GM18511 (cell line): Measurements from ENCODE around the gene KLK15.

Source experiments
- ATAC-seq: cut with Tn5 transposase; IDR thresholded peaks from one replicate; pipeline ENCODE4 v1.9.1; 2021; ENCODE audit warnings: mild to moderate bottlenecking, moderate library complexity; ENCODE audit not compliant: unreplicated experiment

Gene KLK15, protein sequence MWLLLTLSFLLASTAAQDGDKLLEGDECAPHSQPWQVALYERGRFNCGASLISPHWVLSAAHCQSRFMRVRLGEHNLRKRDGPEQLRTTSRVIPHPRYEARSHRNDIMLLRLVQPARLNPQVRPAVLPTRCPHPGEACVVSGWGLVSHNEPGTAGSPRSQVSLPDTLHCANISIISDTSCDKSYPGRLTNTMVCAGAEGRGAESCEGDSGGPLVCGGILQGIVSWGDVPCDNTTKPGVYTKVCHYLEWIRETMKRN

DNA sequence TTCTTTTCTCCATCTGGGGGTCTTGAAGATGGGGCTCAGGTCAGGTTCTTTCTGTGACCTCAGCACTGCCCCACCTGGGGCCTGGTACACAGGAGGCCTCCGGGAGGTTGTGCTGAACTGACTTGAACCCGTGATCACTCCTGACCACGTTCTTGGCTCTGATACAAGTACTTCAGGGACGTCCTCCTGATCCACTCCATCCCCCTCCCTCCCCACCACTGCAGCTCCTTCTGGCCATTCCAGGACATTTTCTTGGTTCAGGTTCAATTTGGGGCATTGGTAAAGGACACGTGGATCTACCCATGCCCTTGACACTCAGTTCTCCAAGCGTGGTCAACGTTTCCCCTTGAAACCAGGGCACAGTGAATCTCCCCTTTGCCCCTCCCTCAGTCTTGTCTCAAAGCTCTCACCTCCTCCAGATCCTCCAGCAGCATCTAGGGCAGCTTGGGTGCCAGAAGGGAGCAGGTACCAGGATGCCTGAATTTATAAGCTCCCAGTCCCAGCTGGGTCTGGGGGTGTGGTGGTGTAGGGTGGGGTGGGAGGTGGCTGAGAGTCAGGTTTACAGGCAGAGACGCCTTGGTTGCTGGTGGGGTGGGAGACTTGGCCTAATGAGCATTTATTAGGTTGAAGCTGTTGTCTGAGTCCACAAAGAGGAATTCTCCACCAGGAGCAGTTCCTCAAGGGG, at the start of gene KLK15:
KLK15 (minus strand) TSS at position 458 of the 685 bp plus-strand sequence. CDS start 2,082 bp downstream, outside the sequence.
- ATAC-seq, result no peak

DNA sequence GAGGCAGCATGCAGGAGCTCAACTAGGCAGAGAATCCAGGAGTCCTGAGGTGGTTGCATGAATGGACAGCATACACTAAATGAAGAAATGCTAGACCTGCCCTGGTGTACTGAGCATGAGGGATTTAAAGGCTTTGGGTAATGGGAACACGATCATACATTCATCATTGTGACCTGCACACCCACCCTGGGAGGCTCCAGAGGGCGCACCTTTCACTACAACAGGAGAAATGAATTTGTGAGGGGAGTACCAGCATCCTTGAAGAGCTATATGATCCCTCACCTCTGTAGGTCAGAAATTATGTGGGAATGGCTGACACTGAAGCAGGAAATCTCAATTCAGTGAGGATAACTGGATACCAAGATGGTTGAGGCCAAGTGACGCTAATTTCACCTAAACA, 48.8 kb upstream of the KLK15 start:
- no peak for ATAC-seq

DNA sequence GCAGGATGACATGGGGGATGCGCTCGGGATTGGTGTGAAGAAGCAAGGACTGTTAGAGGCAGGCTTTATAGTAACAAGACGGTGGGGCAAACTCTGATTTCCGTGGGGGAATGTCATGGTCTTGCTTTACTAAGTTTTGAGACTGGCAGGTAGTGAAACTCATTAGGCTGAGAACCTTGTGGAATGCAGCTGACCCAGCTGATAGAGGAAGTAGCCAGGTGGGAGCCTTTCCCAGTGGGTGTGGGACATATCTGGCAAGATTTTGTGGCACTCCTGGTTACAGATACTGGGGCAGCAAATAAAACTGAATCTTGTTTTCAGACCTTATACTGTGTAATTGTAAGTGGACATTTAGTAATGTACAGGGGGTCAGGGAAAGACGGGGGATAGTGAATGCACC, 46.9 kb upstream of the KLK15 start:
- ATAC-seq, result no peak

DNA sequence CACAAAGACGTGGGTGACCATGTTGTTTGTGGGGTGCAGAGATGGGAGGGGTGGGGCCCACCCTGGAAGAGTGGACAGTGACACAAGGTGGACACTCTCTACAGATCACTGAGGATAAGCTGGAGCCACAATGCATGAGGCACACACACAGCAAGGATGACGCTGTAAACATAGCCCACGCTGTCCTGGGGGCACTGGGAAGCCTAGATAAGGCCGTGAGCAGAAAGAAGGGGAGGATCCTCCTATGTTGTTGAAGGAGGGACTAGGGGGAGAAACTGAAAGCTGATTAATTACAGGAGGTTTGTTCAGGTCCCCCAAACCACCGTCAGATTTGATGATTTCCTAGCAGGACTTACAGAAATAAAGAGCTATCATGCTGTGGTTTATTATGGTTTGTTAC, 45.5 kb upstream of the KLK15 start:
- no peak for ATAC-seq

DNA sequence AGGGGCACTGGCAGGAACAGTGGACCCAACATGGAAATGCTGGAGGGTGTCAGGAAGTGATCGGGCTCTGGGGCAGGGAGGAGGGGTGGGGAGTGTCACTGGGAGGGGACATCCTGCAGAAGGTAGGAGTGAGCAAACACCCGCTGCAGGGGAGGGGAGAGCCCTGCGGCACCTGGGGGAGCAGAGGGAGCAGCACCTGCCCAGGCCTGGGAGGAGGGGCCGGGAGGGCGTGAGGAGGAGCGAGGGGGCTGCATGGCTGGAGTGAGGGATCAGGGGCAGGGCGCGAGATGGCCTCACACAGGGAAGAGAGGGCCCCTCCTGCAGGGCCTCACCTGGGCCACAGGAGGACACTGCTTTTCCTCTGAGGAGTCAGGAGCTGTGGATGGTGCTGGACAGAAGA, 44.0 kb upstream of the KLK15 start:
- ATAC-seq, result no peak

DNA sequence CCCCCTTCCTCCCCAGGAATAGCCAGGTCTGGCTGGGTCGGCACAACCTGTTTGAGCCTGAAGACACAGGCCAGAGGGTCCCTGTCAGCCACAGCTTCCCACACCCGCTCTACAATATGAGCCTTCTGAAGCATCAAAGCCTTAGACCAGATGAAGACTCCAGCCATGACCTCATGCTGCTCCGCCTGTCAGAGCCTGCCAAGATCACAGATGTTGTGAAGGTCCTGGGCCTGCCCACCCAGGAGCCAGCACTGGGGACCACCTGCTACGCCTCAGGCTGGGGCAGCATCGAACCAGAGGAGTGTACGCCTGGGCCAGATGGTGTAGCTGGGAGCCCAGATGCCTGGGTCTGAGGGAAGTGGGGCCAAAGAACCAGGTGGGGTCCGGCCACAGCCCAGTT, 43.1 kb upstream of the KLK15 start:
- no peak for ATAC-seq

DNA sequence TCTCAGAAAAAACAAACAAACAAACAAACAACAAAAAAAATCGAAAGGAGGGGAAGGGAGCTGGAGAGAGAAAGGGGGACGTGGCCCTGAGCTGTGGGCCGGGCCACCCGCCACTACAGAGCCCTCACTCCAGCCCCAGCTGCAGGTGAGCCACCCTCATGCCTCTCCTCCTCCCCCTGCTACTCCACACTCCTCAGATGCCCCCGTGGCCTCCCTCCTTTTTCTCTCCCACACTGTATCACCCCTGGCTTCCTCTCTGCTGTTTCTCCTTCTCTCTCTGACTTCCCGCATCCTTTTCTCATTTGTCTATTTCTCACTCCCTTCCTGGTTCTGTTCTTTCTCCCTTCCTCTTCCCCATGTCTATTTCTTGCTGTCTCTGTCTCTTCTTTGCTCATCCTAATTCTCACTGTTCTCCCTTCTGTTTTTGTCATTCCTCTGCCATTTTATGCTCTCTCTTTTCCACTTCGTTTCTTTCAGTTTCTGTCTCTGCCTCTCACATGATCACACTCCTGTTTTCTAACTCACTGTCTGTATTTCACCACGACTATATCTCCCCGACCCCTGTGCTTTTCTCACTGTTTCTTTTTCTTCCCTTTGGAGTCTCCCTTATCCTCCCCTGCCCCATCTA, 42.5 kb upstream of the KLK15 start:
- ATAC-seq, result no peak

DNA sequence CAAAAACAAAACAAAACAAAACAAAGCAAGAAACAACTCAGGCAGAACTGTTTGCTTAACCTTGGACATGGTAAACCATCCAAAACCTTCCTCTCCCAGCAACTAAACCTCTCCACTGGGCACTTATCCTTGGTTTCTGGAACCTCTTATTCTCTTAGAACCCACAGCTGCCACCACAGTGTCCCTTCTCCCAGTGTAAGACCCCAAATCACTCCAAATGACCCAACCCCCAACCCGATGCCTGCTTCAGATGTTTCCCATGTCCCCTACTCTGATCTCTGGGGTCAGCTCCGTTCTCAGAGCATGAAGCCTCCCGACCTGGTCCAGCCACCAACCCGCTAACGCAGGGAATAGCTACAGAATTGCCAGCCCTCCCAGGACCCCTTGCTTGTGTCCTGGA, 40.8 kb upstream of the KLK15 start:
- no peak for ATAC-seq

DNA sequence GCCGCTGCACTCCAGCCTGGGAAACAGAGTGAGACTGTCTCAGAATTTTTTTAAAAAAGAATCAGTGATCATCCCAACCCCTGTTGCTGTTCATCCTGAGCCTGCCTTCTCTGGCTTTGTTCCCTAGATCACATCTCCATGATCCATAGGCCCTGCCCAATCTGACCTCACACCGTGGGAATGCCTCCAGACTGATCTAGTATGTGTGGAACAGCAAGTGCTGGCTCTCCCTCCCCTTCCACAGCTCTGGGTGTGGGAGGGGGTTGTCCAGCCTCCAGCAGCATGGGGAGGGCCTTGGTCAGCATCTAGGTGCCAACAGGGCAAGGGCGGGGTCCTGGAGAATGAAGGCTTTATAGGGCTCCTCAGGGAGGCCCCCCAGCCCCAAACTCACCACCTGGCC, 39.7 kb upstream of the KLK15 start, which contains the start of gene KLK2:
KLK2 (plus strand) TSS at position 384 of the 400 bp plus-strand sequence. CDS start 35 bp downstream, outside the sequence.
- ATAC-seq, result no peak

DNA sequence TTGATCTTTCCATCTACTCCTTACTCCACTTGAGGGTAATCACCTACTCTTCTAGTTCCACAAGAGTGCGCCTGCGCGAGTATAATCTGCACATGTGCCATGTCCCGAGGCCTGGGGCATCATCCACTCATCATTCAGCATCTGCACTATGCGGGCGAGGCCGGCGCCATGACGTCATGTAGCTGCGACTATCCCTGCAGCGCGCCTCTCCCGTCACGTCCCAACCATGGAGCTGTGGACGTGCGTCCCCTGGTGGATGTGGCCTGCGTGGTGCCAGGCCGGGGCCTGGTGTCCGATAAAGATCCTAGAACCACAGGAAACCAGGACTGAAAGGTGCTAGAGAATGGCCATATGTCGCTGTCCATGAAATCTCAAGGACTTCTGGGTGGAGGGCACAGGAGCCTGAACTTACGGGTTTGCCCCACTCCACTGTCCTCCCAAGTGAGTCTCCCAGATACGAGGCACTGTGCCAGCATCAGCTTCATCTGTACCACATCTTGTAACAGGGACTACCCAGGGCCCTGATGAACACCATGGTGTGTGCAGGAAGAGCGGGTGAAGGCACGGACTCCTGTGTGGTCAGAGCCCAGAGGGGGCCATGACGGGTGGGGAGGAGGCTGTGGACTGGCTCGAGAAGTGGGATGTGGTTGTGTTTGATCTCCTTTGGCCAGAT, 37.2 kb upstream of the KLK15 start:
- ATAC-seq, result no peak

DNA sequence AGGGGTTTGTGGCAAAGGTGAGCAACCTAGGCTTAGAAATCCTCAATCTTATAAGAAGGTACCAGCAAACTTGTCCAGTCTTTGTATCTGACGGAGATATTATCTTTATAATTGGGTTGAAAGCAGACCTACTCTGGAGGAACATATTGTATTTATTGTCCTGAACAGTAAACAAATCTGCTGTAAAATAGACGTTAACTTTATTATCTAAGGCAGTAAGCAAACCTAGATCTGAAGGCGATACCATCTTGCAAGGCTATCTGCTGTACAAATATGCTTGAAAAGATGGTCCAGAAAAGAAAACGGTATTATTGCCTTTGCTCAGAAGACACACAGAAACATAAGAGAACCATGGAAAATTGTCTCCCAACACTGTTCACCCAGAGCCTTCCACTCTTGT, 36.1 kb upstream of the KLK15 start:
- ATAC-seq, result no peak

DNA sequence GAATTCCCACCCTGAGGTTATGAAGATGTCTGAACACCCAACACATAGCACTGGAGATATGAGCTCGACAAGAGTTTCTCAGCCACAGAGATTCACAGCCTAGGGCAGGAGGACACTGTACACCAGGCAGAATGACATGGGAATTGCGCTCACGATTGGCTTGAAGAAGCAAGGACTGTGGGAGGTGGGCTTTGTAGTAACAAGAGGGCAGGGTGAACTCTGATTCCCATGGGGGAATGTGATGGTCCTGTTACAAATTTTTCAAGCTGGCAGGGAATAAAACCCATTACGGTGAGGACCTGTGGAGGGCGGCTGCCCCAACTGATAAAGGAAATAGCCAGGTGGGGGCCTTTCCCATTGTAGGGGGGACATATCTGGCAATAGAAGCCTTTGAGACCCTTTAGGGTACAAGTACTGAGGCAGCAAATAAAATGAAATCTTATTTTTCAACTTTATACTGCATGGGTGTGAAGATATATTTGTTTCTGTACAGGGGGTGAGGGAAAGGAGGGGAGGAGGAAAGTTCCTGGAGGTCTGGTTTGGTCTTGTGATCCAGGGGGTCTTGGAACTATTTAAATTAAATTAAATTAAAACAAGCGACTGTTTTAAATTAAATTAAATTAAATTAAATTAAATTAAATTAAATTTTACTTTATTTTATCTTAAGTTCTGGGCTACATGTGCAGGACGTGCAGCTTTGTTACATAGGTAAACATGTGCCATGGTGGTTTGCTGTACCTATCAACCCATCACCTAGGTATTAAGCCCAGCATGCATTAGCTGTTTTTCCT, 28.3 kb upstream of the KLK15 start:
- no peak for ATAC-seq

DNA sequence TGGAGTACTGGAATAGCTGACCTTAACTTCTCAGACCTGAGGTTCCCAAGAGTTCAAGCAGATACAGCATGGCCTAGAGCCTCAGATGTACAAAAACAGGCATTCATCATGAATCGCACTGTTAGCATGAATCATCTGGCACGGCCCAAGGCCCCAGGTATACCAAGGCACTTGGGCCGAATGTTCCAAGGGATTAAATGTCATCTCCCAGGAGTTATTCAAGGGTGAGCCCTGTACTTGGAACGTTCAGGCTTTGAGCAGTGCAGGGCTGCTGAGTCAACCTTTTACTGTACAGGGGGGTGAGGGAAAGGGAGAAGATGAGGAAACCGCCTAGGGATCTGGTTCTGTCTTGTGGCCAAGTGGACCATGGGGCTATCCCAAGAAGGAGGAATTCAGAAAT, 27.6 kb upstream of the KLK15 start:
- no peak for ATAC-seq

DNA sequence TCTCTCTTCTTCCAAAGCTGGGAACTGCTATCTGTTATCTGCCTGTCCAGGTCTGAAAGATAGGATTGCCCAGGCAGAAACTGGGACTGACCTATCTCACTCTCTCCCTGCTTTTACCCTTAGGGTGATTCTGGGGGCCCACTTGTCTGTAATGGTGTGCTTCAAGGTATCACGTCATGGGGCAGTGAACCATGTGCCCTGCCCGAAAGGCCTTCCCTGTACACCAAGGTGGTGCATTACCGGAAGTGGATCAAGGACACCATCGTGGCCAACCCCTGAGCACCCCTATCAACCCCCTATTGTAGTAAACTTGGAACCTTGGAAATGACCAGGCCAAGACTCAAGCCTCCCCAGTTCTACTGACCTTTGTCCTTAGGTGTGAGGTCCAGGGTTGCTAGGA, 26.5 kb upstream of the KLK15 start:
- ATAC-seq, result no peak

DNA sequence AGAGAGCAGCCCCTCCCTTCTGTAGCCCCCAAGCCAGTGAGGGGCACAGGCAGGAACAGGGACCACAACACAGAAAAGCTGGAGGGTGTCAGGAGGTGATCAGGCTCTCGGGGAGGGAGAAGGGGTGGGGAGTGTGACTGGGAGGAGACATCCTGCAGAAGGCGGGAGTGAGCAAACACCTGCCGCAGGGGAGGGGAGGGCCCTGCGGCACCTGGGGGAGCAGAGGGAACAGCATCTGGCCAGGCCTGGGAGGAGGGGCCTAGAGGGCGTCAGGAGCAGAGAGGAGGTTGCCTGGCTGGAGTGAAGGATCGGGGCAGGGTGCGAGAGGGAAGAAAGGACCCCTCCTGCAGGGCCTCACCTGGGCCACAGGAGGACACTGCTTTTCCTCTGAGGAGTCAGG, 25.5 kb upstream of the KLK15 start:
- no peak for ATAC-seq

DNA sequence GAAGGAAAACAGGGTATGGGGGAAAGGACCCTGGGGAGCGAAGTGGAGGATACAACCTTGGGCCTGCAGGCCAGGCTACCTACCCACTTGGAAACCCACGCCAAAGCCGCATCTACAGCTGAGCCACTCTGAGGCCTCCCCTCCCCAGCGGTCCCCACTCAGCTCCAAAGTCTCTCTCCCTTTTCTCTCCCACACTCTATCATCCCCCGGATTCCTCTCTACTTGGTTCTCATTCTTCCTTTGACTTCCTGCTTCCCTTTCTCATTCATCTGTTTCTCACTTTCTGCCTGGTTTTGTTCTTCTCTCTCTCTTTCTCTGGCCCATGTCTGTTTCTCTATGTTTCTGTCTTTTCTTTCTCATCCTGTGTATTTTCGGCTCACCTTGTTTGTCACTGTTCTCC, 24.0 kb upstream of the KLK15 start:
- no peak for ATAC-seq

DNA sequence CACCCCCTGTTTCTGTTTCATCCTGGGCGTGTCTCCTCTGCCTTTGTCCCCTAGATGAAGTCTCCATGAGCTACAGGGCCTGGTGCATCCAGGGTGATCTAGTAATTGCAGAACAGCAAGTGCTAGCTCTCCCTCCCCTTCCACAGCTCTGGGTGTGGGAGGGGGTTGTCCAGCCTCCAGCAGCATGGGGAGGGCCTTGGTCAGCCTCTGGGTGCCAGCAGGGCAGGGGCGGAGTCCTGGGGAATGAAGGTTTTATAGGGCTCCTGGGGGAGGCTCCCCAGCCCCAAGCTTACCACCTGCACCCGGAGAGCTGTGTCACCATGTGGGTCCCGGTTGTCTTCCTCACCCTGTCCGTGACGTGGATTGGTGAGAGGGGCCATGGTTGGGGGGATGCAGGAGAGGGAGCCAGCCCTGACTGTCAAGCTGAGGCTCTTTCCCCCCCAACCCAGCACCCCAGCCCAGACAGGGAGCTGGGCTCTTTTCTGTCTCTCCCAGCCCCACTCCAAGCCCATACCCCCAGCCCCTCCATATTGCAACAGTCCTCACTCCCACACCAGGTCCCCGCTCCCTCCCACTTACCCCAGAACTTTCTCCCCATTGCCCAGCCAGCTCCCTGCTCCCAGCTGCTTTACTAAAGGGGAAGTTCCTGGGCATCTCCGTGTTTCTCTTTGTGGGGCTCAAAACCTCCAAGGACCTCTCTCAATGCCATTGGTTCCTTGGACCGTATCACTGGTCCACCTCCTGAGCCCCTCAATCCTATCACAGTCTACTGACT, 21.4 kb upstream of the KLK15 start, which contains the start of gene KLK3:
KLK3 (plus strand) TSS at position 280 of the 775 bp plus-strand sequence; CDS start at position 321, 41 bp downstream.
- no peak for ATAC-seq

DNA sequence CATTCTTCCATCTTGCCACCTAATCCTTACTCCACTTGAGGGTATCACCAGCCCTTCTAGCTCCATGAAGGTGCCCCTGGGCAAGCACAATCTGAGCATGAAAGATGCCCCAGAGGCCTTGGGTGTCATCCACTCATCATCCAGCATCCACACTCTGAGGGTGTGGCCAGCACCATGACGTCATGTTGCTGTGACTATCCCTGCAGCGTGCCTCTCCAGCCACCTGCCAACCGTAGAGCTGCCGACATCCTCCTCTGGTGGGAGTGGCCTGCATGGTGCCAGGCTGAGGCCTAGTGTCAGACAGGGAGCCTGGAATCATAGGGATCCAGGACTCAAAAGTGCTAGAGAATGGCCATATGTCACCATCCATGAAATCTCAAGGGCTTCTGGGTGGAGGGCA, 18.2 kb upstream of the KLK15 start:
- ATAC-seq, result no peak

DNA sequence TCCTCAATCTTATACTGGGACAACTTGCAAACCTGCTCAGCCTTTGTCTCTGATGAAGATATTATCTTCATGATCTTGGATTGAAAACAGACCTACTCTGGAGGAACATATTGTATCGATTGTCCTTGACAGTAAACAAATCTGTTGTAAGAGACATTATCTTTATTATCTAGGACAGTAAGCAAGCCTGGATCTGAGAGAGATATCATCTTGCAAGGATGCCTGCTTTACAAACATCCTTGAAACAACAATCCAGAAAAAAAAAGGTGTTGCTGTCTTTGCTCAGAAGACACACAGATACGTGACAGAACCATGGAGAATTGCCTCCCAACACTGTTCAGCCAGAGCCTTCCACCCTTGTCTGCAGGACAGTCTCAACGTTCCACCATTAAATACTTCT, 17.4 kb upstream of the KLK15 start:
- ATAC-seq, result no peak
